LNCaP clone FGC (cell line): ENCODE results near the gene GPR4.

Experiments used
- DNase-seq: peaks from one replicate; pipeline ENCODE4 v3.0.0-alpha.2; 2011; ENCODE audit warnings: low read depth
- H3K4me3 ChIP-seq: 2 replicates; pipeline ENCODE4 v1.5.1; 2011; ENCODE audit warnings: mild to moderate bottlenecking, low read depth, low read length, control low read depth
- TF ChIP-seq, protein P1 (sequence below): IDR thresholded peaks from 2 replicates; pipeline ENCODE4 v1.5.1; 2012; ENCODE audit warnings: mild to moderate bottlenecking; ENCODE audit not compliant: control insufficient read depth, insufficient read depth; ENCODE audit errors: extremely low read depth

Gene GPR4

DNA sequence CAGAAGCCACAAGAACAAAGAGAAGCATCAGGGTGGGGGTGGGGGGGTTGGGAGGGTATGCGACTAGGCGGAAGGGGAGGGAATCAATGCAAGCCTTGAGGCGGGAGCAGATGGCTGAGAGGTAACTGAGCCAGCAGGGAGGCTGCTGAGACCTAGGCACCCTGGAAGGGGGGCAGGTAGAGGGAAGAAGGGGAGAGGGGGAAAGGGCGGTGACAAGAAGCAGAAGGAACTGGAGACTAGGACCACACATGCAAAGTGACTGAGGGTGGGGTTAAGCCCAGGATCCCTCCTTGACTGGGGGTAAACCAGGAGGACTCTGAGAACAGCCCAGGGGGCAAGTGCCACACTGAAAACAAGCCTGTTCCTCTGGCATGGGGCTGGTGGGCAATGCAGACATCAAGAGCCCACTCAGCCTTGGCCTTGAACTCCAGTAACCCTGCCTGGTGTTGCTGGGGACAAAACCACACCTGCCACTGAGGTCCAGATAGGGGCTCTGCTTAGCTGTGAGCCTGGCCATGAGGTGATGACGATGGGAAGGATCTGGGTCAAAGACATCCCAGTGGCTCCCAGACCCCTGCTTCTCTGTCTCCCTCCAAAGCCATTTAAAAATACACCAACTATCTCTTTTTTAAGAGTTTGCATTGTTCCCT, 37.8 kb downstream of the GPR4 start:
- TF ChIP-seq, protein P1, sequence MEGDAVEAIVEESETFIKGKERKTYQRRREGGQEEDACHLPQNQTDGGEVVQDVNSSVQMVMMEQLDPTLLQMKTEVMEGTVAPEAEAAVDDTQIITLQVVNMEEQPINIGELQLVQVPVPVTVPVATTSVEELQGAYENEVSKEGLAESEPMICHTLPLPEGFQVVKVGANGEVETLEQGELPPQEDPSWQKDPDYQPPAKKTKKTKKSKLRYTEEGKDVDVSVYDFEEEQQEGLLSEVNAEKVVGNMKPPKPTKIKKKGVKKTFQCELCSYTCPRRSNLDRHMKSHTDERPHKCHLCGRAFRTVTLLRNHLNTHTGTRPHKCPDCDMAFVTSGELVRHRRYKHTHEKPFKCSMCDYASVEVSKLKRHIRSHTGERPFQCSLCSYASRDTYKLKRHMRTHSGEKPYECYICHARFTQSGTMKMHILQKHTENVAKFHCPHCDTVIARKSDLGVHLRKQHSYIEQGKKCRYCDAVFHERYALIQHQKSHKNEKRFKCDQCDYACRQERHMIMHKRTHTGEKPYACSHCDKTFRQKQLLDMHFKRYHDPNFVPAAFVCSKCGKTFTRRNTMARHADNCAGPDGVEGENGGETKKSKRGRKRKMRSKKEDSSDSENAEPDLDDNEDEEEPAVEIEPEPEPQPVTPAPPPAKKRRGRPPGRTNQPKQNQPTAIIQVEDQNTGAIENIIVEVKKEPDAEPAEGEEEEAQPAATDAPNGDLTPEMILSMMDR, result no peak
- H3K4me3 ChIP-seq, result no peak overlapping the region
- no peak for DNase-seq

DNA sequence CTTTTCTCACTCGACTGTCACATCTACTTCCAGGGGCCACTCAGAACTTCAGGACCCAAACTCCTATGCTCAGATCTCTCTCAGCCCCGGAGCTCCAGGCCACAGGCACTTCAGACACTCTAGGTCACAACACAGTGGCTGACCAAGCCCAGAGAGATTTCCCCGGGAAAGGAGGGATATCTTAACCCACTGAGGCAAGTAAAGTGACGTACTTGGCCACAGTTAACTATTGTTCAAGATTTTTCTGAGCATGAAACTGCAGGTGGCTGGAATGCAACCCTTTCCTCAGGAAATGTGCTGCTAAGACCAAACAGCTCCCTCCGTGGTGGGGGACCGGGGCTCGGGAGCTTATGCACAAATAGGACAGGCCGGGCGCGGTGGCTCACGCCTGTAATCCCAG, 41.3 kb downstream of the GPR4 start:
- TF ChIP-seq, protein P1, result no peak
- DNase-seq, result no peak
- H3K4me3 ChIP-seq, result no peak overlapping the region

GRCh38 chr19:45560038-45560437, 42.0 kb downstream of the GPR4 start:
- no peak for DNase-seq
- no peak overlapping the region for H3K4me3 ChIP-seq
- TF ChIP-seq, protein P1, result no peak

DNA sequence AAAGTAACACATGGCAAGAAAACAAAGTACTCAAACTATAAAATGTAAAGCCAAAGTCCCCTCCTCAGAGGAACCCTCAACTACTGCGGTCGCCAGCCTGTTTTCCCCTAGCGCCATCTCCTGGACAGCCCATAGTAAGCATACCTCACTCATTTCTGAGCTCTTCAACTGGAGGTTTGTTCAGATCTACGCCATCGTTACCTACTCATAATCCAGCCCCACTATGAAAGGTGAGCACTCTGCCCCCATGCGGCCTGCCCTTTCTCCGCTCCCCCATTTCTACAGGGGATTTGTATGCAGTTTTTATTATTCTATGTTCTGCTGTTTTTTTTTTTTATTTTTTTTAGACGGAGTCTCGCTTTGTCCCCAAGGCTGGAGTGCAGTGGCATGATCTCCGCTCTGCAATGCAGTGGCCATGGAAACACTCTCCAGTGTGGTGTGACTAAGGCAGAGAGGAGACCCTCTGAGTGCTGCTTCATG, 43.6 kb downstream of the GPR4 start:
- H3K4me3 ChIP-seq, result no peak overlapping the region
- TF ChIP-seq, protein P1, result peak; percentile 34
- no peak for DNase-seq

DNA sequence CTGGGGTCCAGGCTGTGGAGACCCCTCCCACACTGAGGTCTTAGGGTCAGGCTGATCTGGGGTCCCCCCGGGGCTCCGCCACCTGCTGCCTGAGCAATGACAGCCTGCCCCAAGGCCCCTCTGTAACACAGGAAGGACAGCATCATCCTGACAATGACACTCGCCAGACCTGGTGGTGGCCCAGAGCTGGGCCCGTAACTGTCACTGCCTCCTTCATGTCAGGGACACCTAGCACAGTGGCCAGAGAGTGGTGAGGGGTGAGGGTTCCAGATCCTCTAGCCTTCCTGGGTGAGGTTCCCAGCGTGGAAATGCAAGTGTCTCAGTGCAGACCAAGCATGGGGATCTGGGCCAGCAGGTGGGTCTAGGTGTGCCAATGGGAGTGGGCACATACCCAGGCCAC, 45.2 kb downstream of the GPR4 start:
- TF ChIP-seq, protein P1, result no peak

GRCh38 chr19:45554481-45554880, 47.5 kb downstream of the GPR4 start:
- TF ChIP-seq, protein P1, result no peak
- DNase-seq, result no peak
- H3K4me3 ChIP-seq, result no peak overlapping the region

More for the DNA sequence above, 45.2 kb downstream of the GPR4 start:
- no peak overlapping the region for H3K4me3 ChIP-seq
- DNase-seq, result no peak

- H3K4me3 ChIP-seq, result no peak overlapping the region
- TF ChIP-seq, protein P1, result no peak
- DNase-seq, result no peak
Observed at GRCh38 chr19:45553464-45553863, 48.5 kb downstream of the GPR4 start.
